ENCODE results near the gene B4GALT4. TPM values are rescaled to one million over a fixed set of nuclear protein-coding genes. Genes with fewer than 3 reads are reported as not detected.

The B4GALT4 gene
- polyA plus RNA-seq, 2 of the 4 experiments (the other 2 are of a cell fraction), result 101 to 193 TPM

DNA sequence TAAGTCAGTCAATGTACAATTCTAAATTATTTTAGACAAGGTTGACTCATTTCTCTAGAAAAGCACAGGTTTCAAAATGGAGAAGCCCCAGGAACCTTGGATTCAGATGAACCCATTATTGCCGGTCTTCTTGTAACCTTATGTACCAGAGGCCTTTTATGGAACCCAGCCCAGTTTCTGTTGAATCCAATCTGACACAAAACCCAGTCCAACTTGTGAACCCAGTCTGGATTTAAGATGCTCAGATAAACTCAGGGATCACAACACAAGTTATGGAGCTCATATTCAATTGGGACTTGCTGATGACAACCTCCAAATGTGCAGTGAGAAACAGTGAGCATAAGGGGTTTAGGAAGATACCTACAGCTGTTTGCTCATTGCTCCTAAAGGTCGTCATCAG lies 16.4 kb upstream of the B4GALT4 start:
- Histone ChIP-seq H3K9me3 (no peaks in the 10 kb centered on the region), H3K4me2 (no peak overlapping the region), H3K4me1 (no peaks in the 10 kb centered on the region), H3K27ac (no peak overlapping the region), H3K4me3 (no peak overlapping the region)
- ATAC-seq (no peak), DNase-seq (ENCODE audit: low read depth in 1 of 2, low spot score in 1 of 2) (no peak), FAIRE-seq (no peak)
- WGBS (ENCODE audit: missing lambda C conversion rate), result 75% methylated on average over 2 of the region's 2 CpGs
- TF ChIP-seq MYC (IDR thresholded peaks at IDR 0.05; ENCODE audit: borderline replicate concordance, low read length) (no peak), RARB (CRISPR knock-in tag; IDR thresholded peaks at IDR 0.05) (no peak)
- TF ChIP-seq, protein P1, sequence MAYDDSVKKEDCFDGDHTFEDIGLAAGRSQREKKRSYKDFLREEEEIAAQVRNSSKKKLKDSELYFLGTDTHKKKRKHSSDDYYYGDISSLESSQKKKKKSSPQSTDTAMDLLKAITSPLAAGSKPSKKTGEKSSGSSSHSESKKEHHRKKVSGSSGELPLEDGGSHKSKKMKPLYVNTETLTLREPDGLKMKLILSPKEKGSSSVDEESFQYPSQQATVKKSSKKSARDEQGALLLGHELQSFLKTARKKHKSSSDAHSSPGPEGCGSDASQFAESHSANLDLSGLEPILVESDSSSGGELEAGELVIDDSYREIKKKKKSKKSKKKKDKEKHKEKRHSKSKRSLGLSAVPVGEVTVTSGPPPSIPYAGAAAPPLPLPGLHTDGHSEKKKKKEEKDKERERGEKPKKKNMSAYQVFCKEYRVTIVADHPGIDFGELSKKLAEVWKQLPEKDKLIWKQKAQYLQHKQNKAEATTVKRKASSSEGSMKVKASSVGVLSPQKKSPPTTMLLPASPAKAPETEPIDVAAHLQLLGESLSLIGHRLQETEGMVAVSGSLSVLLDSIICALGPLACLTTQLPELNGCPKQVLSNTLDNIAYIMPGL (CRISPR knock-in tag; IDR thresholded peaks at IDR 0.05; ENCODE audit: borderline replicate concordance), result no peak
- TF ChIP-seq, protein P2, sequence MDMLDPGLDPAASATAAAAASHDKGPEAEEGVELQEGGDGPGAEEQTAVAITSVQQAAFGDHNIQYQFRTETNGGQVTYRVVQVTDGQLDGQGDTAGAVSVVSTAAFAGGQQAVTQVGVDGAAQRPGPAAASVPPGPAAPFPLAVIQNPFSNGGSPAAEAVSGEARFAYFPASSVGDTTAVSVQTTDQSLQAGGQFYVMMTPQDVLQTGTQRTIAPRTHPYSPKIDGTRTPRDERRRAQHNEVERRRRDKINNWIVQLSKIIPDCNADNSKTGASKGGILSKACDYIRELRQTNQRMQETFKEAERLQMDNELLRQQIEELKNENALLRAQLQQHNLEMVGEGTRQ (IDR thresholded peaks at IDR 0.05), result no peak
- ChIA-PET CTCF (interaction anchor here (1.2 to 3.6 kb wide), 3 partner anchors 16 to 375 kb away, joined by 3 to 18 read pairs (median 13); partner anchors contain the start of gene B4GALT4), POLR2A (no interaction called here)

DNA sequence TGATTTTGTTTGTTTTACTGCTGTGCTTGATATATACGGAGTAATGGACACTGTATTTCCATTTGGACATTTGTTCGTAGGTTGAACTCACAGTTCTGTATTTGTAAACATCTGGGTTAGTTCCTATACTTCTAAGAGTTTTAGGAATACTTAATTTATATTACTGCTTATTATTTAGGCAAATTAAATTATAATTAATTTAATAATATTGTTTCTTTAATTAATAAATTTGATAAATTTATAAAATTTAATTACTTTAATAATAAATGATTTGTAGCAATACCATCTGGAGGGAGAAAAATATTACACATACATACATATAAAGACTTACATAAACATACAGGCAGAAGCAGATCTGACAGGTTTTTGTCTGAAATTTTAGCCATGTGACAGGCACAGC lies 14.5 kb upstream of the B4GALT4 start:
- CTCF ChIA-PET, result no interaction called here
- 85% methylated on average over 2 of the region's 2 CpGs for WGBS (ENCODE audit: missing lambda C conversion rate)
- no peak for FAIRE-seq
- Histone ChIP-seq H3K9me3 (no peaks in the 10 kb centered on the region), H3K27ac (no peak overlapping the region), H3K4me2 (no peak overlapping the region), H3K4me1 (no peaks in the 10 kb centered on the region), H3K4me3 (no peak overlapping the region)
- TF ChIP-seq GATA3 (IDR thresholded peaks at IDR 0.05; ENCODE audit: borderline replicate concordance), result no peak
- no peak for TF ChIP-seq HDAC2 (IDR thresholded peaks at IDR 0.05)
- no peak for TF ChIP-seq EHMT2 (IDR thresholded peaks at IDR 0.05; ENCODE audit: low read depth)
- TF ChIP-seq FOXS1 (CRISPR knock-in tag; IDR thresholded peaks at IDR 0.05), result no peak
- TF ChIP-seq RCOR1 (IDR thresholded peaks at IDR 0.05; ENCODE audit: low read depth, low read length), result no peak
- TF ChIP-seq, protein P3, sequence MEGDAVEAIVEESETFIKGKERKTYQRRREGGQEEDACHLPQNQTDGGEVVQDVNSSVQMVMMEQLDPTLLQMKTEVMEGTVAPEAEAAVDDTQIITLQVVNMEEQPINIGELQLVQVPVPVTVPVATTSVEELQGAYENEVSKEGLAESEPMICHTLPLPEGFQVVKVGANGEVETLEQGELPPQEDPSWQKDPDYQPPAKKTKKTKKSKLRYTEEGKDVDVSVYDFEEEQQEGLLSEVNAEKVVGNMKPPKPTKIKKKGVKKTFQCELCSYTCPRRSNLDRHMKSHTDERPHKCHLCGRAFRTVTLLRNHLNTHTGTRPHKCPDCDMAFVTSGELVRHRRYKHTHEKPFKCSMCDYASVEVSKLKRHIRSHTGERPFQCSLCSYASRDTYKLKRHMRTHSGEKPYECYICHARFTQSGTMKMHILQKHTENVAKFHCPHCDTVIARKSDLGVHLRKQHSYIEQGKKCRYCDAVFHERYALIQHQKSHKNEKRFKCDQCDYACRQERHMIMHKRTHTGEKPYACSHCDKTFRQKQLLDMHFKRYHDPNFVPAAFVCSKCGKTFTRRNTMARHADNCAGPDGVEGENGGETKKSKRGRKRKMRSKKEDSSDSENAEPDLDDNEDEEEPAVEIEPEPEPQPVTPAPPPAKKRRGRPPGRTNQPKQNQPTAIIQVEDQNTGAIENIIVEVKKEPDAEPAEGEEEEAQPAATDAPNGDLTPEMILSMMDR (IDR thresholded peaks at IDR 0.05), result no peak
- TF ChIP-seq SMC3 (IDR thresholded peaks at IDR 0.05), result no peak
- TF ChIP-seq EP300 (IDR thresholded peaks at IDR 0.05), result no peak
- TF ChIP-seq, protein P2 (IDR thresholded peaks at IDR 0.05), result no peak
- no peak for TF ChIP-seq CHD4 (IDR thresholded peaks at IDR 0.05; ENCODE audit: borderline replicate concordance)
- no peak for TF ChIP-seq ZC3H11A (IDR thresholded peaks at IDR 0.05)
- TF ChIP-seq CBX8 (IDR thresholded peaks at IDR 0.05), result no peak
- TF ChIP-seq ZSCAN20 (CRISPR knock-in tag; IDR thresholded peaks at IDR 0.05), result no peak
- TF ChIP-seq, protein P4, sequence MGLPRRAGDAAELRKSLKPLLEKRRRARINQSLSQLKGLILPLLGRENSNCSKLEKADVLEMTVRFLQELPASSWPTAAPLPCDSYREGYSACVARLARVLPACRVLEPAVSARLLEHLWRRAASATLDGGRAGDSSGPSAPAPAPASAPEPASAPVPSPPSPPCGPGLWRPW (IDR thresholded peaks at IDR 0.05), result no peak
- TF ChIP-seq ZFP36 (IDR thresholded peaks at IDR 0.05; ENCODE audit: borderline replicate concordance, partially characterized antibody), result no peak
- TF ChIP-seq NFE2L2 (conservative IDR thresholded peaks at IDR 0.05; ENCODE audit: low read length), result no peak
- POLR2A ChIA-PET, result no interaction called here
- no peak for ATAC-seq
- no peak for DNase-seq (ENCODE audit: low read depth in 1 of 2, low spot score in 1 of 2)

DNA sequence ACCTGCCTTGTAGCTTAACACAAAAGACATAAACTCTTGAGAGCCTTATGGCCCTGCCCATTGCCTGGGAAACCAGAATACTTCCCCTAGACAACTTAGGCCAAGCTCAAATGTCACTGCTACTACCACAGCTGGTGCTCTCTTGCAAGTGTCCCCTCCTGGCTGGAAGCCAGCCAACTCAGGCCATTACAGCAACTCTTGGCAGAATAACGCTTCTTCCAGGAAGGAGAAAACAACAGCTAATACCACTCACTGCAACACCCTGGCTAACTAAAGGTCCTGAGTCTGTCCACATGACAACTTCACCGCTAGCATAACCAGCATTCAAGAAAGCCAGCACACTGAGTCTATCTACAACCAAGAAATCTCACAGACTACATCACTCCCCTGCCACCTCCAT lies 5.1 kb upstream of the B4GALT4 start:
- ATAC-seq (no peak), DNase-seq (ENCODE audit: low read depth in 1 of 2, low spot score in 1 of 2) (no peak), FAIRE-seq (no peak)
- Histone ChIP-seq H3K4me3 (no peak overlapping the region), H3K9me3 (no peaks in the 10 kb centered on the region), H3K27ac (no peak overlapping the region), H3K4me2 (no peak overlapping the region), H3K4me1 (peaks cover 9% of the 10 kb centered on the region)
- 98% methylated on average over 2 of the region's 2 CpGs for WGBS (ENCODE audit: missing lambda C conversion rate)
- ChIA-PET CTCF (interaction anchor here (1.1 to 8.0 kb wide), 2 partner anchors 362 to 436 kb away, joined by 3 to 41 read pairs; no protein-coding TSS in a partner anchor), POLR2A (no interaction called here)
- no peak for TF ChIP-seq FOSB (CRISPR knock-in tag; IDR thresholded peaks at IDR 0.05)
- no peak for TF ChIP-seq KDM5A (IDR thresholded peaks at IDR 0.05)
- TF ChIP-seq RNF2 (IDR thresholded peaks at IDR 0.05; ENCODE audit: borderline replicate concordance, low read depth), result no peak
- TF ChIP-seq, protein P2 (IDR thresholded peaks at IDR 0.05), result no peak
- TF ChIP-seq JUNB (IDR thresholded peaks at IDR 0.05), result no peak
- no peak for TF ChIP-seq SMC3 (IDR thresholded peaks at IDR 0.05)
- TF ChIP-seq TP53 (CRISPR knock-in tag; IDR thresholded peaks at IDR 0.05), result no peak
- no peak for TF ChIP-seq ZC3H11A (IDR thresholded peaks at IDR 0.05)
- TF ChIP-seq, protein P1 (CRISPR knock-in tag; IDR thresholded peaks at IDR 0.05; ENCODE audit: borderline replicate concordance), result no peak
- TF ChIP-seq, protein P5, sequence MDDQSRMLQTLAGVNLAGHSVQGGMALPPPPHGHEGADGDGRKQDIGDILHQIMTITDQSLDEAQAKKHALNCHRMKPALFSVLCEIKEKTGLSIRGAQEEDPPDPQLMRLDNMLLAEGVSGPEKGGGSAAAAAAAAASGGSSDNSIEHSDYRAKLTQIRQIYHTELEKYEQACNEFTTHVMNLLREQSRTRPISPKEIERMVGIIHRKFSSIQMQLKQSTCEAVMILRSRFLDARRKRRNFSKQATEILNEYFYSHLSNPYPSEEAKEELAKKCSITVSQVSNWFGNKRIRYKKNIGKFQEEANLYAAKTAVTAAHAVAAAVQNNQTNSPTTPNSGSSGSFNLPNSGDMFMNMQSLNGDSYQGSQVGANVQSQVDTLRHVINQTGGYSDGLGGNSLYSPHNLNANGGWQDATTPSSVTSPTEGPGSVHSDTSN (IDR thresholded peaks at IDR 0.05), result no peak

Measured in A549 (cell line).